ENCODE results near the gene ANKFY1.
"Not testable (repeated sequence)": the region's sequence is repeated elsewhere in the genome, so short reads cannot be mapped to it uniquely, and the experiment has no call there.

ANKFY1 gene

DNA sequence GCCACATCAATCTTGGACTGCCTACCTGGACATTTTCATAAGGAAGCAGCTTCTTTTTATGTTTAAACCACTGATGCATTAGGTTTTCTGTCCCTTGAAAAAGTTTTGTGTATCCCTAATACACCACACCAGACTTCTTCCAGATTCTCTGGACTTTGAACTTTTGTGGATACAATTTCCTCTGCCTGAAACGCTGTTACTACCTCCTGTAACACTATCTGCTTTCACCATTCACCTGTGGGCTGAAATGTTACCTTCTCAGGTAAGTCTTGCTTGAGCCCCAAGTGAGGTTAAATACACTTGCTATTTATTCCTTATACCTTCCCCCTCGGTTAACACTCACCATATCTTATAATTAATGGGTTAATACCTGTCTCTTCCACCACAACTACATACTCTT is 123.7 kb downstream of the ANKFY1 start:
- DNase-seq (ENCODE audit: extremely low read depth, low read depth): no peak
- TF ChIP-seq, protein P1, sequence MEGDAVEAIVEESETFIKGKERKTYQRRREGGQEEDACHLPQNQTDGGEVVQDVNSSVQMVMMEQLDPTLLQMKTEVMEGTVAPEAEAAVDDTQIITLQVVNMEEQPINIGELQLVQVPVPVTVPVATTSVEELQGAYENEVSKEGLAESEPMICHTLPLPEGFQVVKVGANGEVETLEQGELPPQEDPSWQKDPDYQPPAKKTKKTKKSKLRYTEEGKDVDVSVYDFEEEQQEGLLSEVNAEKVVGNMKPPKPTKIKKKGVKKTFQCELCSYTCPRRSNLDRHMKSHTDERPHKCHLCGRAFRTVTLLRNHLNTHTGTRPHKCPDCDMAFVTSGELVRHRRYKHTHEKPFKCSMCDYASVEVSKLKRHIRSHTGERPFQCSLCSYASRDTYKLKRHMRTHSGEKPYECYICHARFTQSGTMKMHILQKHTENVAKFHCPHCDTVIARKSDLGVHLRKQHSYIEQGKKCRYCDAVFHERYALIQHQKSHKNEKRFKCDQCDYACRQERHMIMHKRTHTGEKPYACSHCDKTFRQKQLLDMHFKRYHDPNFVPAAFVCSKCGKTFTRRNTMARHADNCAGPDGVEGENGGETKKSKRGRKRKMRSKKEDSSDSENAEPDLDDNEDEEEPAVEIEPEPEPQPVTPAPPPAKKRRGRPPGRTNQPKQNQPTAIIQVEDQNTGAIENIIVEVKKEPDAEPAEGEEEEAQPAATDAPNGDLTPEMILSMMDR (IDR thresholded peaks at IDR 0.05; ENCODE audit: low read depth, low read length): no peak

DNA sequence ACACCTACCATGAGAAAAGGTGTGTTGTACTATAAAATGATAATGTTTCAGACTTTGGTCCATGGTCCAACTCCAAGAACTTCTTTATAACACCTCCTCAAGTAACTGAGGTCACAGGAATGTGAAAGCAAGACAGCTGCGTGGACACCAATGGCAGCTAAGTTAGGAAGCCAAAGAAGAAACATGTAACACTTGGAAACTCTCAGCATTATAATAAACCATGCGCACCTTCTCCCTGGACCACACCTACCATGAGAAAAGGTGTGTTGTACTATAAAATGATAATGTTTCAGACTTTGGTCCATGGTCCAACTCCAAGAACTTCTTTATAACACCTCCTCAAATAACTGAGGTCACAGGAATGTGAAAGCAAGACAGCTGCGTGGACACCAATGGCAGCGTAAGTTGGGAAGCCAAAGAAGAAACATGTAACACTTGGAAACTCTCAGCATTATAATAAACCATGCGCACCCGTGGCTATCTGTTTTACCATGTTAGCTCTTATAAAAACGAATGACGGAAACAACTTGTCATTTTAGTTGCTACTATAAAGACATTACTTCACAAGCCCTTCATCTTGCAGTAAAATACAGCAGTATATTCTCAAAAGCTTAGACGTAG is 124.8 kb downstream of the ANKFY1 start:
- not testable (repeated sequence) for DNase-seq (ENCODE audit: extremely low read depth, low read depth)

DNA sequence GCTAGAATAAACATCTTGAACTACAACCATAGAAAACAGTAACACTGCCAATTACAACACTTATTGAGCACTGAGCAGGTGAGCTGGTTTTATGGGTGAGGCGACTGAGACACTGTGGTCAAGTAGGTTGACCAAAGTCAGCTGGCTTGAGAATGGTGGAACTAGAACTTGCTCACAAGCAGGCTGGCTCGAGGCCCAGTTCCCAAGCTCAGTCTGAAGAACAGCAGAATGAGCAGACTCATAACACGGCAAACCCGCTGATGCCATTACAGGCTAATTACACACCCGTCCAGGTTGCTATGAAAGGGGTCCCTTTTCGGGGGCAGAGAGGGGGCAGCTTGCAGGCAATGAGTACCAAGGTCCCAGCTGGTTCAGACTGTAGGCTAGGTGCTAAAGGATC is 127.4 kb downstream of the ANKFY1 start:
- no peak for DNase-seq (ENCODE audit: extremely low read depth, low read depth)
- TF ChIP-seq, protein P1 (IDR thresholded peaks at IDR 0.05; ENCODE audit: low read depth, low read length): no peak

DNA sequence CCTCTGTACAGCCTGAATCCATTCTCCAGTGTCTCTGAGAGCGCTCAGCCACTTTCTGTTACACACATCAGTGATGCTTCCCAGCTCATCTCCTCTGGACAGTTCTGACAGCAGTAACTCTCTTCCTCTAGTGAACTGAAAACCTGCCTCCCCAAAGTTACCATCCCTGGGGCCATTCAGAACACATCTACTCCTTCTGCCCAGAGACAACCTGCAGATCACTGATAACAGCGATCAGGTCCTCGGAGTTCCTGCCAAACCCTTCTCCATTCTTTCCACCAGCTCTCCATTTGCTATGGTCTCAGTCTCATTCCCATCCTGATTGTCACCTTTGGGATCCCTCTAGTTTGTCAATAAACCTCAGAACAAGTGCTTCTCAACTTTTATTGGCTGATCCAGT is 128.3 kb downstream of the ANKFY1 start:
- TF ChIP-seq, protein P1 (IDR thresholded peaks at IDR 0.05; ENCODE audit: low read depth, low read length): no peak
- no peak for DNase-seq (ENCODE audit: extremely low read depth, low read depth)

DNA sequence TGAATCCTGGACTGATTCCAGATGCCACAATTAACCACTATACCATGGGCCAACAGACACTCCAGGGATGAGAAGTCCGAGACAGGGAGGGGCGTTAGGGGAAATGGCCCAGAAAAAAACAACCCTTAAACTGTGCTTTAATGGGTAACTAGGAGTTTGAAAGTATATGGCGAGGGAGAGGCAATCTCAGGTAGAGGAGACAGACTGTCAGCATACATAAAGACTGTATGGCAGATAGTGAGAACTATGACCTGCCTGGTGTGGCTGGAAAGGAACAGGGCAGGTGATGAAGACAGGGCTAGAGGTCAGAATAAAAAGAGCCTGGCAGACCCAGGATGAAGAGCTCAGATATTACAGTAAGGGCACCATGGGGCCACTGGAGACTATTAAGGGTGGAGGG is 129.1 kb downstream of the ANKFY1 start:
- DNase-seq (ENCODE audit: extremely low read depth, low read depth): no peak
- TF ChIP-seq, protein P1 (IDR thresholded peaks at IDR 0.05; ENCODE audit: low read depth, low read length): no peak

DNA sequence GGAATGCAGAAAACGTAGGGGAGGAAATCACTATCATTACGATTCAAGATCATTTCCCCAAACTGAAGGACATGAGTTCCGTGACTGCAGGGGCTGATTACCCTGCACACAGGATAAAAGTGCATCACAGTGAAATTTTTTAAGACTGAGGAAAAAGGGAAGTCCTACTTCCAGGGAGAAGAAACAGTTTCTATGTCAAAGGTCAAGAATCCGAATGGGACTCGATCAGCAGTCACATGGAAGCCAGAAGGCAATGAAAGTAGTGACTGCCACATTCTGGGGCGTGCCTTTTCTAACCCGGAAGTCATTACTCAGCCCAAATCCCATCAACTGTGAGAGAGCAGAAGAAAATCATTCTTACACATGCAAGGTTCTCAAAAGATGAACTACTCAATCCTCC is 133.1 kb downstream of the ANKFY1 start:
- DNase-seq (ENCODE audit: extremely low read depth, low read depth): no peak
- TF ChIP-seq, protein P1 (IDR thresholded peaks at IDR 0.05; ENCODE audit: low read depth, low read length): no peak

DNA sequence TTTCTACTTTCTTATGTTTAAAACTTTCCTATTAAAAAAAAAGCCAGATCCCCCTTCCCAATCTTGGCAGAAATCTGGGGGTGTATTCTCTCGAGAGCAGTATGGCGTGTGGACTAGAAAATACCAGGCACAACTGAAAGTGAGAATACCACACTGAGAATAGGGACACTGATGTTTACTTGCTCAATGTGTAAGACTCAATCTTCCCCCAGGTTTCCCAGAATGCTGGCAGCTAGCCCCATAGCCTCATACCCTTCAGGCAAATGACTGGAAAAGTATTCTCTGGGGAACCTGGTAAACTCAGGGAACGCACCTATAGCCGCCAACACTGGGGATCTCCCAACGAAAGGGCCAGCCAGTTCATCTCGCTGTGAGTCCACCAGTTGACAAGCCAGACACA is 136.2 kb downstream of the ANKFY1 start:
- TF ChIP-seq, protein P1 (IDR thresholded peaks at IDR 0.05; ENCODE audit: low read depth, low read length): no peak

DNA sequence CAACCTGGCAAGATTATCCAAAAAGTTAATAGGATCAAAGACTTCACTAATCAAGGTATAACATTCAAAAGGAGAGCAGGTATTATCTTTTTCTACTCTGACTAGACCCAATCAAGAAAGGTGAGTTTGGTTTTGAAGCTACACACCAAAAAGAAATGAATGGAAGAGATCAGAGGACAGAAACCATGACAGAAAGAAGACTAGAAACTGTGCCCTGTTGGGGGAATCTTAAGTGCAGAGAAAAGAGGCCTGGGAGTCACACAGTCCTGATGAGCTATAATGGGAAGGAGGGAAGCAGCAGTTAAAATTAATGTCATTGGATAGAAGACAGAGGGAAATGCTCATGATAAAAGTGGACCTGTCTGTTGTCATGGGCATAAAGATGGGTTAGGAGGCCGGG is 138.2 kb downstream of the ANKFY1 start:
- TF ChIP-seq, protein P1 (IDR thresholded peaks at IDR 0.05; ENCODE audit: low read depth, low read length): no peak
- DNase-seq (ENCODE audit: extremely low read depth, low read depth): no peak

More for the DNA sequence above, 136.2 kb downstream of the ANKFY1 start:
- no peak for DNase-seq (ENCODE audit: extremely low read depth, low read depth)

Measured in AG09319 (cell line).